Fibroblast of skin of right biceps (primary cell): Measurements from ENCODE around the gene LLPH.

Experiments
- DNase-seq: peaks from one replicate; pipeline ENCODE4 v3.0.0-alpha.2; 2013

Gene LLPH

GRCh38 chr12:66141299-66141698 is 10.7 kb upstream of the LLPH start:
- no peak for DNase-seq

GRCh38 chr12:66140731-66141130 is 10.2 kb upstream of the LLPH start:
- peak; percentile 27 for DNase-seq

- DNase-seq = no peak
Measured at GRCh38 chr12:66139328-66139727, 8.8 kb upstream of the LLPH start.

- no peak for DNase-seq
Measured at GRCh38 chr12:66137937-66138336, 7.4 kb upstream of the LLPH start.

GRCh38 chr12:66132408-66132807 is 1.9 kb upstream of the LLPH start:
- DNase-seq = peak; percentile 95

GRCh38 chr12:66131067-66131688 is 628 bp upstream of the LLPH start:
- no peak for DNase-seq

GRCh38 chr12:66129934-66130266 is 650 bp downstream of the LLPH start:
- no peak for DNase-seq

GRCh38 chr12:66127650-66128049 is 2.9 kb downstream of the LLPH start:
- DNase-seq = no peak

- no peak for DNase-seq
Measured at GRCh38 chr12:66120477-66120876, 10.1 kb downstream of the LLPH start.

GRCh38 chr12:66119870-66120241 is 10.7 kb downstream of the LLPH start:
- DNase-seq = no peak

GRCh38 chr12:66119229-66119869 is 11.2 kb downstream of the LLPH start:
- DNase-seq = no peak

- DNase-seq = no peak
Measured at GRCh38 chr12:66118240-66118891, 12.2 kb downstream of the LLPH start.

- DNase-seq = no peak
Measured at GRCh38 chr12:66117242-66117641, 13.3 kb downstream of the LLPH start.

GRCh38 chr12:66115071-66115600 is 15.4 kb downstream of the LLPH start:
- DNase-seq = no peak

GRCh38 chr12:66113471-66113870 is 17.1 kb downstream of the LLPH start:
- DNase-seq = no peak

- peak; percentile 39 for DNase-seq
Measured at GRCh38 chr12:66111605-66112004, 18.9 kb downstream of the LLPH start.

- DNase-seq = no peak
Measured at GRCh38 chr12:66109056-66109455, 21.5 kb downstream of the LLPH start.

- DNase-seq = no peak
Measured at GRCh38 chr12:66108386-66108785, 22.2 kb downstream of the LLPH start.

- DNase-seq = peak; percentile 92
Measured at GRCh38 chr12:66107451-66107915, 23.1 kb downstream of the LLPH start.

GRCh38 chr12:66103016-66103913 is 27.3 kb downstream of the LLPH start:
- DNase-seq = peak; percentile 38

- DNase-seq = peak; percentile 45
Measured at GRCh38 chr12:66092559-66093269, 37.8 kb downstream of the LLPH start.

- DNase-seq = no peak
Measured at GRCh38 chr12:66090157-66090556, 40.4 kb downstream of the LLPH start.
